ENCODE results near the gene SELPLG.

GRCh38 chr12:108650083-108650482, 16.4 kb upstream of the SELPLG start:
- TF ChIP-seq TAF1 (IDR thresholded peaks at IDR 0.05; ENCODE audit: borderline replicate concordance, insufficient read depth, low read length) (no peak), POLR2AphosphoS5 (IDR thresholded peaks at IDR 0.05; ENCODE audit: low read depth, low read length) (no peak), REST (IDR thresholded peaks at IDR 0.05; ENCODE audit: insufficient read depth in 1 of 2, low read depth in 2 of 2, low read length in 2 of 2) (no peak), SIN3A (IDR thresholded peaks at IDR 0.05; ENCODE audit: borderline replicate concordance, insufficient read depth, low read length) (no peak), FOXP2 (optimal IDR thresholded peaks at IDR 0.05; ENCODE audit: borderline replicate concordance, extremely low read depth, extremely low read length, insufficient read depth) (no peak)
